Measurements from ENCODE around the gene TP53BP2.

DNA sequence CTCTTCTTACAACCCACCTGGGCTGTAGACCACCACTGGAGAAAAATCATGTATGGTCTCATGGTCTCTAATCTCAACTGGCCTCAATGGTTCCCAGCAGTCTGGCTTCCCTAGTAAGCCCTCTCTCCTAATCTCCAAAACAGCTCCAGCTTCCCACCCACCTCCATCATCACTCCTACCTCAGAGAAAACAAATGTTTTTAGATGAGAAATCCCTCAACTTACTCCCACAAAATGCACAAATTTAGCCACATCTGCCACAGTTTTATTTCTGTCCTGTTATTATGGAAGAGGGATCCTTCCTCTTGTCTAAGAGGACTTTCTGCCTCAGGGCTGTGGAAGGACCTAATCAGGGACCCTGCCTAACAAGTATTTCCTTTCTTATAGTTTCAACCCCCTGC, 32.1 kb downstream of the TP53BP2 start:
- TF ChIP-seq, protein P1, sequence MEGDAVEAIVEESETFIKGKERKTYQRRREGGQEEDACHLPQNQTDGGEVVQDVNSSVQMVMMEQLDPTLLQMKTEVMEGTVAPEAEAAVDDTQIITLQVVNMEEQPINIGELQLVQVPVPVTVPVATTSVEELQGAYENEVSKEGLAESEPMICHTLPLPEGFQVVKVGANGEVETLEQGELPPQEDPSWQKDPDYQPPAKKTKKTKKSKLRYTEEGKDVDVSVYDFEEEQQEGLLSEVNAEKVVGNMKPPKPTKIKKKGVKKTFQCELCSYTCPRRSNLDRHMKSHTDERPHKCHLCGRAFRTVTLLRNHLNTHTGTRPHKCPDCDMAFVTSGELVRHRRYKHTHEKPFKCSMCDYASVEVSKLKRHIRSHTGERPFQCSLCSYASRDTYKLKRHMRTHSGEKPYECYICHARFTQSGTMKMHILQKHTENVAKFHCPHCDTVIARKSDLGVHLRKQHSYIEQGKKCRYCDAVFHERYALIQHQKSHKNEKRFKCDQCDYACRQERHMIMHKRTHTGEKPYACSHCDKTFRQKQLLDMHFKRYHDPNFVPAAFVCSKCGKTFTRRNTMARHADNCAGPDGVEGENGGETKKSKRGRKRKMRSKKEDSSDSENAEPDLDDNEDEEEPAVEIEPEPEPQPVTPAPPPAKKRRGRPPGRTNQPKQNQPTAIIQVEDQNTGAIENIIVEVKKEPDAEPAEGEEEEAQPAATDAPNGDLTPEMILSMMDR (IDR thresholded peaks at IDR 0.05 in 4 of 5, conservative IDR thresholded peaks at IDR 0.05 in 1 of 5) = no peak
- no peak for TF ChIP-seq POLR2A (IDR thresholded peaks at IDR 0.05)

Measured in gastrocnemius medialis (tissue), 4 donors.